Lower lobe of right lung (tissue), 2 donors: ENCODE measurements around the gene HMCES. TPM values are rescaled to one million over a fixed set of nuclear protein-coding genes. Genes with fewer than 3 reads are reported as not detected.

ENCODE experiments used
- ATAC-seq, 2 donors: fragments of 200-7000 bp; cut with Tn5 transposase; one replicate each; pipeline ENCODE4 v1.9.1; 2020 to 2022; ENCODE audit warnings: mild to moderate bottlenecking in 2 of 2, moderate library complexity in 2 of 2
- DNase-seq: peaks from one replicate; pipeline ENCODE4 v3.0.0-alpha.2; 2020
- H3K27ac ChIP-seq: fragments of 200-600 bp; one replicate; pipeline ENCODE4 v1.8.0; 2022
- H3K27me3 ChIP-seq: fragments of 200-600 bp; one replicate; pipeline ENCODE4 v1.8.0; 2022; ENCODE audit warnings: low read depth
- H3K36me3 ChIP-seq: fragments of 200-600 bp; one replicate; pipeline ENCODE4 v1.8.0; 2022; ENCODE audit warnings: mild to moderate bottlenecking
- H3K4me1 ChIP-seq: fragments of 200-600 bp; one replicate; pipeline ENCODE4 v1.8.0; 2022
- H3K4me3 ChIP-seq: fragments of 200-600 bp; one replicate; pipeline ENCODE4 v1.8.0; 2022; ENCODE audit warnings: mild to moderate bottlenecking
- H3K9me3 ChIP-seq: fragments of 200-600 bp; one replicate; pipeline ENCODE4 v1.8.0; 2022
- CTCF ChIP-seq: fragments of 200-600 bp; IDR thresholded peaks from one replicate; pipeline ENCODE4 v1.8.0; 2022; ENCODE audit warnings: antibody characterized with exemption, mild to moderate bottlenecking
- intact Hi-C: fragments of 100-400 bp; cut with DNase I; formaldehyde crosslinking; loops from one replicate; pipeline ENCODE4 v1.11.0; 2022
- total RNA-seq: library from RNA; stranded (reverse); fragmentation: NEBNext Ultra II Directional; extraction: Animal tissue kit (Norgen Biotek cat#: 25700); gene quantifications from one replicate; pipeline ENCODE4 v1.2.1, GENCODE V29; 2021
- donor health status: DM: no; HTN: yes; CAD: no; lungs with severe emphysema.

HMCES gene
- total RNA-seq, 1 donor from 2014 or later, result 28.1 TPM

GRCh38 chr3:129316248-129317013 lies 37.8 kb downstream of the HMCES start:
- ATAC-seq, result peak; percentile 76 to 77
- H3K4me1 ChIP-seq, result peaks cover 35% of the 10 kb centered on the region
- no peaks in the 10 kb centered on the region for H3K27me3 ChIP-seq
- intact Hi-C loops, result no loop called here
- H3K27ac ChIP-seq, result peak overlapping the region; percentile 91
- DNase-seq, result peak; percentile 88
- H3K9me3 ChIP-seq, result no peaks in the 10 kb centered on the region
- TF ChIP-seq CTCF, result peak; percentile 54
- peak overlapping the region; percentile 94 for H3K4me3 ChIP-seq
- H3K36me3 ChIP-seq, result no peaks in the 10 kb centered on the region

DNA sequence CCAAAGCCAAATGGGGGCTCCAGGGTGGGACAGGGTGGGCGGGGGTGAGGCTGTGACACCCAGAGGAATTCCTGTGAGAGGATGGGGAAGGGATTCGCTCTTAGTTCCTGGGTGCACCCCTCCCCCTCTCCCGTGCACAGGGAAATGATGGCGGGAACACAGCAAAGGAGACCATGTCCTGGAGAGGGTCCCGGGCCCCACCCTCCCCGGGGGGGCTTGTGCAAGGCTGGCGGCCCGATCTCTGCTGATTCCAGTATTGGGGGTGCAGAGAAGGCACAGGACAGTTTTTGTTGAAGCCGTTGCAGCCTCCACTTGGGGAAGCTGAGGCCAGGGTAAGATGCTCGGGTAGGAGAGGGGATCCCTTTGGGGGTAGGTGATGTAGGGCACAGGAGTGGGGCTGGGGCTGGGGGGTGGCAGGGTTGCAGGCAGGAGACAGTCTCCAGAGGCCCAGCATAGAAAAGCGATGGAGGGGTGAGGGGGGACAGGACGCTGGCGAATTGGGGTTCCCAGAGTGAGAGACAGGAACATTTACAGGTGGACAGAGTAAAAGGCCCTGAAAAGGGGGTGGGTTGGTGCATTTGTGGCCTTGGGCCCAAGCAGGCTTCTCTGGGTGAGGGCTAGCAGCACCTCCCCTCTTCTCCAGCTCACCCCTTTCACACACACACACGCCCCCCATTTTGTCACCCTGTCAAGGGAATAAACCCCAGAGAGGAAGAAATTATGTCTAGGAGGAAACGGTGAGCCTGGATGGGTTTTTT lies 38.5 kb downstream of the HMCES start:
- intact Hi-C loops, result no loop called here
- Histone ChIP-seq H3K4me3 (peak overlapping the region; percentile 94), H3K27me3 (no peaks in the 10 kb centered on the region), H3K27ac (peak overlapping the region; percentile 91), H3K4me1 (peaks cover 35% of the 10 kb centered on the region), H3K9me3 (no peaks in the 10 kb centered on the region), H3K36me3 (no peaks in the 10 kb centered on the region)
- DNase-seq, result no peak
- no peak for TF ChIP-seq CTCF
- no peak for ATAC-seq

DNA sequence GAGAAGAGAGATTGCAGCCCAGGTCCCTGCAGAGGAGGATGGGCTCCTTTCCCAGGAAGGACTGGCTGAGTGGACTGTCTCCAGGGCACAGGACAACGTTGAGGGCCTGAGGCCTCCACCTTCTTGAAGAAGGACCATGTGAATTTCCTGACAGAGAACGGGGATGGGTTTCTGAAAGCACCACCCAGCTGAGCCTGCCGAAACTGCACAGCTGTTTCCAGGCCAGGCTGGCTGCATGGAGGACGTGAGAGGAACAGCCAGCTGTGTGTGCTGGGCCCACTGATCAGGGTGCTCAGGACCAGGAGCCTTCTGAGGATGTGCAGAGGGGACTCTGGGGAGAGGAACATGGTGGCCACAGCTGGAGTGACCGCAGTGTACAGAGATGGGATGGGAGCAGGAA lies 39.2 kb downstream of the HMCES start:
- H3K27me3 ChIP-seq, result no peaks in the 10 kb centered on the region
- H3K27ac ChIP-seq, result no peak overlapping the region
- H3K9me3 ChIP-seq, result no peaks in the 10 kb centered on the region
- H3K36me3 ChIP-seq, result no peaks in the 10 kb centered on the region
- no peak overlapping the region for H3K4me3 ChIP-seq
- ATAC-seq (no peak), DNase-seq (no peak)
- no peak for TF ChIP-seq CTCF
- peaks cover 34% of the 10 kb centered on the region for H3K4me1 ChIP-seq
- intact Hi-C loops, result no loop called here

DNA sequence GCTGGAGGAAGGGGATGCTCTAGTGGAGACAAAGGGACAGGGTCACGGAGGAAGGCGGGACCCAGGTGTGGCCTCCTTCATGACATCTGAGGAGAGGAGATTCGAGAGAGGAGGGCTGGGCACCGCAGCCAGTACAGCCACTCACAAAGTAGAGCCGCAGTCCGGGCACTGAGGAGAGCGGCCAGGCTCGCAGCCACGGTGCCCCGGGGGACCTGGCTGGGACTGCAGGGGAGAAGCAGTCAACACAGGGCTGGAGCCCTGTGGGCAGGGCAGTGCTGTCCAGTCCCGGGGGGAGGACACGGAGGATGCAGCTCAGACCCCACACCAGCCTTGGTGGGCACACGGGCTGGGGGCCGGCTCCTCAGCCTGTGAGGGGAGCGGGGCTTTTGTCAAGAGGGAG lies 40.3 kb downstream of the HMCES start:
- Histone ChIP-seq H3K4me3 (no peak overlapping the region), H3K9me3 (no peaks in the 10 kb centered on the region), H3K27me3 (no peaks in the 10 kb centered on the region), H3K4me1 (peaks cover 23% of the 10 kb centered on the region), H3K27ac (no peak overlapping the region), H3K36me3 (no peaks in the 10 kb centered on the region)
- no peak for ATAC-seq
- DNase-seq, result no peak
- intact Hi-C loops, result no loop called here
- no peak for TF ChIP-seq CTCF

DNA sequence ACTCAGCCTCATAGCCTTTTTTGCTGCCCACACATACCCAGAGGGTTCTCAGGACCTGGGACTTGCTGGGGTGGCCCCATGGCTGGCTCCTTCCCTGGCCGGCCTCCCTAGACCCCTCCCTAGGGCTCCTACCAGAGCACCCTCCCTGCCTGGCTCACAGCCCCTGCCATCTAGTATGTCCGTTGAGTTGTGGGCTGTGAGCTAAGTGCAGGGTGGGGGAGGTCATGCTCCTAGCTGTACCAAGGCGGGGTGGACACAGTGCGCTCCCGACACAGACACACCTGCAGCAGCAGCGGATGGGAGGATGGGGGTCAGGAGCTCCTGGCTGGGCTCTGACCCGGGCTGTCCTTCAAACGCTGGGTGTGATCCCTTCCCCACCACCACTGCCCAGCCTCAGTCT lies 41.6 kb downstream of the HMCES start:
- H3K36me3 ChIP-seq, result no peaks in the 10 kb centered on the region
- ATAC-seq (no peak), DNase-seq (no peak)
- H3K9me3 ChIP-seq, result no peaks in the 10 kb centered on the region
- no peak overlapping the region for H3K27ac ChIP-seq
- no peaks in the 10 kb centered on the region for H3K27me3 ChIP-seq
- TF ChIP-seq CTCF, result no peak
- peaks cover 15% of the 10 kb centered on the region for H3K4me1 ChIP-seq
- intact Hi-C loops, result no loop called here
- no peak overlapping the region for H3K4me3 ChIP-seq
